HCT116 (cell line): ENCODE measurements around the gene APC2. TPM values are rescaled to one million over a fixed set of nuclear protein-coding genes. Genes with fewer than 3 reads are reported as not detected.
A peak's percentile ranks its signal among the peaks of the same experiment; 100 is the strongest.

Experiments
- ATAC-seq: fragments of 200-7000 bp; cut with Tn5 transposase; 2 replicates; pipeline ENCODE4 v1.9.1; 2020; ENCODE audit warnings: mild to moderate bottlenecking, moderate library complexity
- BruUV-seq: library from RNA; stranded (reverse); fragments of 400-500 nt; replicated peaks from 2 replicates; lab custom pipeline; 2021; lab: Mats Ljungman, UMichigan
- CTCF ChIA-PET: fragments of 300-600 bp; sonication (Branson Sonifier 250); formaldehyde crosslinking; loops from one replicate; lab custom pipeline; 2021; ENCODE audit warnings: antibody characterized with exemption; lab: Charles Lee
- POLR2A ChIA-PET: fragments of 300-600, 350-600 bp; sonication (Branson Sonifier 250); formaldehyde crosslinking; loops from one replicate; lab custom pipeline; 2021; ENCODE audit warnings: antibody characterized with exemption; lab: Charles Lee
- RAD21 ChIA-PET, 2 experiments: fragments of 300-600 bp; sonication (Branson Sonifier 250); formaldehyde crosslinking; loops; one replicate each; lab custom pipeline; 2023; ENCODE audit warnings: low total read pairs in 2 of 2; ENCODE audit not compliant: uncharacterized antibody in 2 of 2, unreplicated experiment in 2 of 2, low non-redundant PET in 1 of 2; lab: Charles Lee
- DNase-seq: peaks from one replicate; pipeline ENCODE4 v3.0.0-alpha.2; 2010; ENCODE audit warnings: low read depth, low spot score
- H2AFZ ChIP-seq: fragments of 200-600 bp; shearing (Covaris generic), sonication (generic); 2 replicates; pipeline ENCODE4 v1.6.1; 2017; ENCODE audit warnings: low read depth, mixed run types, mixed read lengths, antibody characterized with exemption, low read length; ENCODE audit not compliant: poor library complexity, severe bottlenecking
- H3K27ac ChIP-seq: 2 replicates; pipeline ENCODE4 v1.5.1; 2012; ENCODE audit warnings: low read depth, low read length
- H3K27me3 ChIP-seq: fragments of 200-600 bp; sonication (generic); 2 replicates; pipeline ENCODE4 v1.6.1; 2016; ENCODE audit warnings: mixed run types, low read length, mixed read lengths; ENCODE audit not compliant: insufficient read depth
- H3K36me3 ChIP-seq, 2 experiments: fragments of 200-500 bp in 1 of 2; fragments of 200-600 bp in 1 of 2; sonication (Bioruptor generic) in 1 of 2; sonication (generic) in 1 of 2; 2 replicates each; pipeline versions ENCODE4 v1.5.1 to v1.6.1; 2014 to 2016; ENCODE audit warnings: low read length in 2 of 2, inconsistent platforms in 1 of 2, mixed read lengths in 1 of 2, mixed run types in 1 of 2; ENCODE audit not compliant: insufficient read depth in 2 of 2, control insufficient read depth in 1 of 2
- H3K4me1 ChIP-seq, 2 experiments: fragments of 200-600 bp in 1 of 2; sonication (generic) in 1 of 2; 2 replicates each; pipeline versions ENCODE4 v1.5.1 to v1.6.1; 2012 to 2017; ENCODE audit warnings: low read length in 2 of 2, inconsistent platforms in 1 of 2, mild to moderate bottlenecking in 1 of 2, mixed read lengths in 1 of 2, mixed run types in 1 of 2, moderate library complexity in 1 of 2; ENCODE audit not compliant: insufficient read depth in 2 of 2, control insufficient read depth in 1 of 2
- H3K4me2 ChIP-seq: fragments of 200-600 bp; sonication (generic); 2 replicates; pipeline ENCODE4 v1.6.1; 2017; ENCODE audit warnings: mixed run types, low read length, mixed read lengths
- H3K4me3 ChIP-seq, 2 experiments: fragments of 200-600 bp in 1 of 2; sonication (generic) in 1 of 2; replicated peaks in 1 of 2; 2 replicates each; pipeline ENCODE4 v1.5.1; 2011 to 2016; ENCODE audit warnings: low read length in 2 of 2, control low read depth in 1 of 2, low read depth in 1 of 2, mild to moderate bottlenecking in 1 of 2, mixed read lengths in 1 of 2, mixed run types in 1 of 2
- H3K79me2 ChIP-seq: fragments of 200-600 bp; sonication (generic); 2 replicates; pipeline ENCODE4 v1.6.1; 2017; ENCODE audit warnings: mild to moderate bottlenecking, mixed run types, low read length, moderate library complexity, mixed read lengths; ENCODE audit not compliant: insufficient read depth
- H3K9ac ChIP-seq: fragments of 200-600 bp; sonication (generic); 2 replicates; pipeline ENCODE4 v1.6.1; 2016; ENCODE audit warnings: low read length, mixed read lengths
- H3K9me2 ChIP-seq: fragments of 200-600 bp; sonication (generic), shearing (Covaris generic); 2 replicates; pipeline ENCODE4 v1.6.1; 2017; ENCODE audit warnings: mixed run types, mild to moderate bottlenecking, moderate library complexity; ENCODE audit not compliant: insufficient read depth
- H3K9me3 ChIP-seq, 2 experiments: fragments of 200-500 bp in 1 of 2; fragments of 200-600 bp in 1 of 2; sonication (Bioruptor generic) in 1 of 2; sonication (generic) in 1 of 2; 2 replicates each; pipeline ENCODE4 v1.6.1; 2014 to 2017; ENCODE audit warnings: low read length in 2 of 2, mixed read lengths in 2 of 2, inconsistent platforms in 1 of 2, low read depth in 1 of 2, mild to moderate bottlenecking in 1 of 2, mixed run types in 1 of 2, moderate library complexity in 1 of 2; ENCODE audit not compliant: control insufficient read depth in 1 of 2, insufficient read depth in 1 of 2
- H4K20me1 ChIP-seq: fragments of 200-600 bp; sonication (generic), shearing (Covaris generic); 2 replicates; pipeline ENCODE4 v1.6.1; 2017; ENCODE audit warnings: mixed run types, mild to moderate bottlenecking, moderate library complexity; ENCODE audit not compliant: insufficient read depth
- CBX3 ChIP-seq: IDR thresholded peaks from 2 replicates; pipeline ENCODE4 v1.6.1; 2012; ENCODE audit warnings: low read depth
- CEBPB ChIP-seq: IDR thresholded peaks from 2 replicates; pipeline ENCODE4 v1.6.1; 2012; ENCODE audit warnings: low read depth
- EGR1 ChIP-seq: IDR thresholded peaks from 2 replicates; pipeline ENCODE4 v1.6.1; 2012; ENCODE audit warnings: low read depth
- ELF1 ChIP-seq: IDR thresholded peaks from 2 replicates; pipeline ENCODE4 v1.6.1; 2012; ENCODE audit warnings: low read depth, borderline replicate concordance
- SIN3A ChIP-seq: IDR thresholded peaks from 2 replicates; pipeline ENCODE4 v1.6.1; 2012; ENCODE audit warnings: low read depth
- SRF ChIP-seq: IDR thresholded peaks from 2 replicates; pipeline ENCODE4 v1.6.1; 2012; ENCODE audit warnings: low read depth
- TCF7L2 ChIP-seq: IDR thresholded peaks from 2 replicates; pipeline ENCODE4 v1.7.0; 2011; ENCODE audit warnings: borderline replicate concordance, inconsistent platforms; ENCODE audit not compliant: insufficient read depth, insufficient read length; ENCODE audit errors: extremely low read depth
- ZFX ChIP-seq: fragments of 450-650 bp; IDR thresholded peaks from 2 replicates; pipeline ENCODE4 v1.6.1; 2017
- ZNF274 ChIP-seq: fragments of 200-500 bp; sonication (Bioruptor generic); IDR thresholded peaks from 2 replicates; pipeline ENCODE4 v1.6.1; 2014; ENCODE audit warnings: mild to moderate bottlenecking, low read depth, low read length, inconsistent platforms
- intact Hi-C: fragments of 100-400 bp; cut with micrococcal nuclease; formaldehyde crosslinking; loops from 2 replicates; pipeline ENCODE4 v1.10.0; 2022
- total RNA-seq: library from RNA; stranded (reverse); gene quantifications from one replicate; pipeline ENCODE4 v1.2.1, GENCODE V29; 2021; ENCODE audit not compliant: unreplicated experiment
- TF ChIP-seq, protein P1 (sequence below), 3 experiments: fragments of 200-600 bp in 1 of 3; sonication (generic) in 1 of 3; IDR thresholded peaks in 2 of 3; conservative IDR thresholded peaks in 1 of 3; 2 replicates each; pipeline ENCODE4 v1.5.1; 2012 to 2017; ENCODE audit warnings: low read depth in 2 of 3, low read length in 2 of 3, antibody characterized with exemption in 1 of 3, borderline replicate concordance in 1 of 3, control low read depth in 1 of 3, mild to moderate bottlenecking in 1 of 3, mixed read lengths in 1 of 3, mixed run types in 1 of 3, moderate library complexity in 1 of 3; ENCODE audit not compliant: insufficient read depth in 1 of 3

APC2 gene
- total RNA-seq, 1 experiment from 2014 or later = 1.6 TPM

GRCh38 chr19:1513499-1514294 lies 63.8 kb downstream of the APC2 start:
- peak; percentile 75 for ATAC-seq
- Histone ChIP-seq H2AFZ (no peak overlapping the region), H4K20me1 (no peaks in the 10 kb centered on the region), H3K36me3 (no peaks in the 10 kb centered on the region), H3K4me3 (peak overlapping the region; percentile 94 to 98), H3K4me2 (peak overlapping the region; percentile 97), H3K9ac (peak overlapping the region; percentile 81), H3K4me1 (peaks cover 21 to 52% of the 10 kb centered on the region in 2 experiments), H3K9me2 (no peaks in the 10 kb centered on the region), H3K9me3 (no peaks in the 10 kb centered on the region), H3K27ac (peak overlapping the region; percentile 80), H3K27me3 (no peaks in the 10 kb centered on the region), H3K79me2 (peaks cover 10% of the 10 kb centered on the region; the same call in 1 of the 2 replicates)
- TF ChIP-seq CEBPB (no peak), EGR1 (peak; percentile 93), ZFX (no peak), SIN3A (no peak), TCF7L2 (no peak), ZNF274 (no peak), ELF1 (no peak), SRF (no peak), CBX3 (no peak)
- TF ChIP-seq, protein P1, sequence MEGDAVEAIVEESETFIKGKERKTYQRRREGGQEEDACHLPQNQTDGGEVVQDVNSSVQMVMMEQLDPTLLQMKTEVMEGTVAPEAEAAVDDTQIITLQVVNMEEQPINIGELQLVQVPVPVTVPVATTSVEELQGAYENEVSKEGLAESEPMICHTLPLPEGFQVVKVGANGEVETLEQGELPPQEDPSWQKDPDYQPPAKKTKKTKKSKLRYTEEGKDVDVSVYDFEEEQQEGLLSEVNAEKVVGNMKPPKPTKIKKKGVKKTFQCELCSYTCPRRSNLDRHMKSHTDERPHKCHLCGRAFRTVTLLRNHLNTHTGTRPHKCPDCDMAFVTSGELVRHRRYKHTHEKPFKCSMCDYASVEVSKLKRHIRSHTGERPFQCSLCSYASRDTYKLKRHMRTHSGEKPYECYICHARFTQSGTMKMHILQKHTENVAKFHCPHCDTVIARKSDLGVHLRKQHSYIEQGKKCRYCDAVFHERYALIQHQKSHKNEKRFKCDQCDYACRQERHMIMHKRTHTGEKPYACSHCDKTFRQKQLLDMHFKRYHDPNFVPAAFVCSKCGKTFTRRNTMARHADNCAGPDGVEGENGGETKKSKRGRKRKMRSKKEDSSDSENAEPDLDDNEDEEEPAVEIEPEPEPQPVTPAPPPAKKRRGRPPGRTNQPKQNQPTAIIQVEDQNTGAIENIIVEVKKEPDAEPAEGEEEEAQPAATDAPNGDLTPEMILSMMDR (IDR thresholded peaks at IDR 0.05 in 2 of 3, conservative IDR thresholded peaks at IDR 0.05 in 1 of 3; ENCODE audit: borderline replicate concordance in 1 of 3, insufficient read depth in 1 of 3, low read depth in 2 of 3, low read length in 2 of 3) = peak; percentile 71 to 87 (median 84); a peak in 5 of 6 replicates
- RAD21 ChIA-PET = no interaction called here
- CTCF ChIA-PET = no interaction called here
- peak; percentile 53 for DNase-seq
- POLR2A ChIA-PET = no interaction called here
- no TSS peak for BruUV-seq
- intact Hi-C loops = no loop called here
